ENCODE data around the gene LRRC74B.

LRRC74B gene

DNA sequence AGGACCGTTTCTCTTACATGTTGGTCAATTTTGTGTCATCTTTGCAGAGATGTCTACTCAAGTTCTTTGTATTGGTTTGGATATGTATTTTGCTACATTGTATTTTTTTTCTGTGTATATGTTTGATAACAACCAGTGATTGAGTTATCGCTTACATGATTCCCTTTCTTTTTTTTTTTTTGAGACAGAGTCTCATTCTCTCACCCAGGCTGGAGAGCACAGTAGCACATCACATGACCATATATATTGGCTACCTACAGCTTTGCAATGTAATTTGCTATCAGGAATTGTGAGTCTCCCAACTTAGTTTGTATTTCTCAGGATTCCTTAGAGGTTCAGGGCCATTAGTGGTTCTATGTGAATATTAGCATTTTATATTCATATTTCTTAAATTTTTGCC is 59.5 kb downstream of the LRRC74B start:
- no peak for DNase-seq

DNA sequence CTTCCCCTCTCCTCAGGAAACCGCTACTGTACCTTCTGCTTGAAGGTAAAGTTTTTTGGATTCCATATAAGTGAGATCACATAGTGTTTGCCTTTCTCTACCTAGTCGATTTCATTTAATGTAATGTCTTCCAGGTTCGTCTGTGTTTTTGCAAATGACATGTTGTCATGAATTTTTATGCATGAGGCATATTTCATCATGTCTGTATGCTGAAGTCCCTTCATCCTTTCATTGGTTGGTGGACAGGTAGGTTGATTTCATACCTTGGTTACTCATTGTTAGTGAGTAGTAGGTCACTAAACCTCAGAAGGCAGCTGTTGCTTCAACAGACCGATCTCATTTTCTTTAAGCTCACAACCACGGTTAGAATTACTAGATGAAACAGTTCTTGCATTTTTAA is 60.3 kb downstream of the LRRC74B start:
- no peak for DNase-seq

- DNase-seq = no peak
These were observed 62.8 kb downstream of the LRRC74B start for GRCh38 chr22:21108379-21109115.
